ENCODE results near the gene PTGES3.

Gene PTGES3

DNA sequence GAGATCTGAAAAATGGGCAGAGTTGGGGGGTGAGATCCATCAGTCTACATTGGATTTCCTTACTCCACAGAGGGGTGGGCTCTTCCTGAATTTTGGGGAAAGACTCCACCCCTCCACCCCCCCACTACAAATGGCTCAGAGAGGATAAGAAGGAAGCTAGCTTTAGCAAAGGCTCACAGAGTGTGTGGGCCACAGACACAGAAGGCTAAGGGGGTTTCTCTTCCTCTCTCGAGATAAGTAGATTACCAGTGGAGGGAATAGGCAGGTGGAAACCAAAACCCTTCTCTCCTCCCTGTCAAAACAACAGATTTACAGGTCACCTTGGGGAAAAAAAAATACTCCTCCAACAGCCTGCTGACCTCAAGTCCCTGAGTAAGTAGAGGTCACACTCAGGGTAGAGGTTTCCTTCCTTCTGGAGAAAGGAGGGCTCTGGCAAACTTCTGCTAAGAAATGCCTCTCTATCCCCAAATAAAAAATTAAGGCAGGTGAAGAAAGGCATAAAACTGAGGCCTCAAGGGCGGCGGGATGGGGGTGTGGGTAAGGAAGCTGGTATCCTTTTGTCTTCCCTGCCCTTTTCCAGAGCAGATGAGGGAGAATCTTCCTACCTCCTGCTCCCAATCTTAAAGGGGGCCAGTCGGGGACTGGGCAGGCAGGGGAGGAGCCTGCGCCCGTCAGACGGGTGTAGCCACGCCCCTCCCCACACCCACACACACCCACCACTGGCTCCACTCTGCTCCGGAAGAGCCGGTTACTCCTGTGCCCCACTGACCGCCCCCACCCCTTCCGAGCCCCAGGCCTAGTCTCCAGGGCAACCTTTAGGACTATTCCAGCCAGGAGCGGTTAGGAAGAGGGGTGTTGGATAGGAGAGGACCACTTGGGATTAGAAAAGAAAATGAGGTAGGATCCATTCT lies 56.0 kb downstream of the PTGES3 start (continued):
- TF ChIP-seq, protein P1, sequence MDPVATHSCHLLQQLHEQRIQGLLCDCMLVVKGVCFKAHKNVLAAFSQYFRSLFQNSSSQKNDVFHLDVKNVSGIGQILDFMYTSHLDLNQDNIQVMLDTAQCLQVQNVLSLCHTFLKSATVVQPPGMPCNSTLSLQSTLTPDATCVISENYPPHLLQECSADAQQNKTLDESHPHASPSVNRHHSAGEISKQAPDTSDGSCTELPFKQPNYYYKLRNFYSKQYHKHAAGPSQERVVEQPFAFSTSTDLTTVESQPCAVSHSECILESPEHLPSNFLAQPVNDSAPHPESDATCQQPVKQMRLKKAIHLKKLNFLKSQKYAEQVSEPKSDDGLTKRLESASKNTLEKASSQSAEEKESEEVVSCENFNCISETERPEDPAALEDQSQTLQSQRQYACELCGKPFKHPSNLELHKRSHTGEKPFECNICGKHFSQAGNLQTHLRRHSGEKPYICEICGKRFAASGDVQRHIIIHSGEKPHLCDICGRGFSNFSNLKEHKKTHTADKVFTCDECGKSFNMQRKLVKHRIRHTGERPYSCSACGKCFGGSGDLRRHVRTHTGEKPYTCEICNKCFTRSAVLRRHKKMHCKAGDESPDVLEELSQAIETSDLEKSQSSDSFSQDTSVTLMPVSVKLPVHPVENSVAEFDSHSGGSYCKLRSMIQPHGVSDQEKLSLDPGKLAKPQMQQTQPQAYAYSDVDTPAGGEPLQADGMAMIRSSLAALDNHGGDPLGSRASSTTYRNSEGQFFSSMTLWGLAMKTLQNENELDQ (tag by site-specific recombination; IDR thresholded peaks at IDR 0.05; ENCODE audit: low read depth) = no peak
- TF ChIP-seq ZFP3 (tag by site-specific recombination; IDR thresholded peaks at IDR 0.05; ENCODE audit: low read depth) = no peak
- TF ChIP-seq ZNF777 (tag by site-specific recombination; IDR thresholded peaks at IDR 0.05; ENCODE audit: borderline replicate concordance) = no peak
- TF ChIP-seq ZNF560 (tag by site-specific recombination; IDR thresholded peaks at IDR 0.05; ENCODE audit: borderline replicate concordance) = no peak
- TF ChIP-seq ZNF555 (tag by site-specific recombination; conservative IDR thresholded peaks at IDR 0.05) = no peak
- TF ChIP-seq ZNF19 (tag by site-specific recombination; IDR thresholded peaks at IDR 0.05; ENCODE audit: low read depth) = no peak
- TF ChIP-seq ZNF169 (tag by site-specific recombination; IDR thresholded peaks at IDR 0.05) = no peak
- 0 out of 2 replicates have a peak, but pooled peaks have one; percentile 31 for TF ChIP-seq KLF8 (tag by site-specific recombination; IDR thresholded peaks at IDR 0.05)
- TF ChIP-seq ZNF133 (tag by site-specific recombination; IDR thresholded peaks at IDR 0.05) = no peak

GRCh38 chr12:56630180-56630632 lies 57.9 kb downstream of the PTGES3 start, which contains the start of gene BAZ2A:
BAZ2A (minus strand) TSS chr12:56630326; CDS start chr12:56617530, 12,796 bp downstream.
- Histone ChIP-seq H3K9me3 (ENCODE audit: control insufficient read depth, insufficient read depth, low read depth, low read length) (no peaks in the 10 kb centered on the region), H3K4me3 (ENCODE audit: low read depth, low read length) (peak within 1 kb of the TSS; percentile 95), H3K27ac (ENCODE audit: extremely low read depth, low read depth, low read length) (peak within 1 kb of the TSS; percentile 88), H3K36me3 (ENCODE audit: control insufficient read depth in 2 of 2, insufficient read depth in 1 of 2, low read length in 2 of 2) (peaks cover 7 to 14% of the 10 kb centered on the region in 2 experiments; a peak in 2 of 3 replicates), H3K4me1 (ENCODE audit: control insufficient read depth, insufficient read depth, low read length) (peaks cover 28% of the 10 kb centered on the region)
- CTCF ChIA-PET = interaction anchor here (0.5 to 1.9 kb wide), 5 partner anchors 24 to 462 kb away, joined by 3 to 10 read pairs (median 4); no protein-coding TSS in a partner anchor
- POLR2A ChIA-PET = interaction anchor here (1.1 kb wide), 1 partner anchor 9 kb away, joined by 3 read pairs; no protein-coding TSS in a partner anchor
- TF ChIP-seq SCRT1 (tag by site-specific recombination; IDR thresholded peaks at IDR 0.05; ENCODE audit: borderline replicate concordance) = no peak
- peak; percentile 41; the same call in 1 of the 2 replicates for TF ChIP-seq YY2 (tag by site-specific recombination; IDR thresholded peaks at IDR 0.05)
- TF ChIP-seq ZNF707 (tag by site-specific recombination; IDR thresholded peaks at IDR 0.05) = no peak
- no peak for TF ChIP-seq TCF7L2 (IDR thresholded peaks at IDR 0.05; ENCODE audit: borderline replicate concordance, low read depth, low read length)
- no peak for TF ChIP-seq ZNF138 (tag by site-specific recombination; IDR thresholded peaks at IDR 0.05; ENCODE audit: borderline replicate concordance)
- peak; percentile 89 for TF ChIP-seq ZNF501 (tag by site-specific recombination; IDR thresholded peaks at IDR 0.05)
- TF ChIP-seq, protein P2, sequence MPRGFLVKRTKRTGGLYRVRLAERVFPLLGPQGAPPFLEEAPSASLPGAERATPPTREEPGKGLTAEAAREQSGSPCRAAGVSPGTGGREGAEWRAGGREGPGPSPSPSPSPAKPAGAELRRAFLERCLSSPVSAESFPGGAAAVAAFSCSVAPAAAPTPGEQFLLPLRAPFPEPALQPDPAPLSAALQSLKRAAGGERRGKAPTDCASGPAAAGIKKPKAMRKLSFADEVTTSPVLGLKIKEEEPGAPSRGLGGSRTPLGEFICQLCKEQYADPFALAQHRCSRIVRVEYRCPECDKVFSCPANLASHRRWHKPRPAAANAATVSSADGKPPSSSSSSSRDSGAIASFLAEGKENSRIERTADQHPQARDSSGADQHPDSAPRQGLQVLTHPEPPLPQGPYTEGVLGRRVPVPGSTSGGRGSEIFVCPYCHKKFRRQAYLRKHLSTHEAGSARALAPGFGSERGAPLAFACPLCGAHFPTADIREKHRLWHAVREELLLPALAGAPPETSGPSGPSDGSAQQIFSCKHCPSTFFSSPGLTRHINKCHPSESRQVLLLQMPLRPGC (tag by site-specific recombination; IDR thresholded peaks at IDR 0.05) = peak; percentile 69
- TF ChIP-seq, protein P3, sequence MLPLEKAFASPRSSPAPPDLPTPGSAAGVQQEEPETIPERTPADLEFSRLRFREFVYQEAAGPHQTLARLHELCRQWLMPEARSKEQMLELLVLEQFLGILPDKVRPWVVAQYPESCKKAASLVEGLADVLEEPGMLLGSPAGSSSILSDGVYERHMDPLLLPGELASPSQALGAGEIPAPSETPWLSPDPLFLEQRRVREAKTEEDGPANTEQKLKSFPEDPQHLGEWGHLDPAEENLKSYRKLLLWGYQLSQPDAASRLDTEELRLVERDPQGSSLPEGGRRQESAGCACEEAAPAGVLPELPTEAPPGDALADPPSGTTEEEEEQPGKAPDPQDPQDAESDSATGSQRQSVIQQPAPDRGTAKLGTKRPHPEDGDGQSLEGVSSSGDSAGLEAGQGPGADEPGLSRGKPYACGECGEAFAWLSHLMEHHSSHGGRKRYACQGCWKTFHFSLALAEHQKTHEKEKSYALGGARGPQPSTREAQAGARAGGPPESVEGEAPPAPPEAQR (tag by site-specific recombination; IDR thresholded peaks at IDR 0.05) = no peak
- TF ChIP-seq ZNF140 (tag by site-specific recombination; IDR thresholded peaks at IDR 0.05) = no peak
- no peak for TF ChIP-seq FEZF1 (tag by site-specific recombination; IDR thresholded peaks at IDR 0.05)
- TF ChIP-seq ZNF776 (tag by site-specific recombination; IDR thresholded peaks at IDR 0.05; ENCODE audit: borderline replicate concordance) = no peak
- no peak for TF ChIP-seq ZNF747 (tag by site-specific recombination; IDR thresholded peaks at IDR 0.05)
- TF ChIP-seq HOXA7 (CRISPR knock-in tag; IDR thresholded peaks at IDR 0.05; ENCODE audit: borderline replicate concordance) = no peak
- no peak for TF ChIP-seq ZNF701 (tag by site-specific recombination; IDR thresholded peaks at IDR 0.05)
- TF ChIP-seq, protein P4, sequence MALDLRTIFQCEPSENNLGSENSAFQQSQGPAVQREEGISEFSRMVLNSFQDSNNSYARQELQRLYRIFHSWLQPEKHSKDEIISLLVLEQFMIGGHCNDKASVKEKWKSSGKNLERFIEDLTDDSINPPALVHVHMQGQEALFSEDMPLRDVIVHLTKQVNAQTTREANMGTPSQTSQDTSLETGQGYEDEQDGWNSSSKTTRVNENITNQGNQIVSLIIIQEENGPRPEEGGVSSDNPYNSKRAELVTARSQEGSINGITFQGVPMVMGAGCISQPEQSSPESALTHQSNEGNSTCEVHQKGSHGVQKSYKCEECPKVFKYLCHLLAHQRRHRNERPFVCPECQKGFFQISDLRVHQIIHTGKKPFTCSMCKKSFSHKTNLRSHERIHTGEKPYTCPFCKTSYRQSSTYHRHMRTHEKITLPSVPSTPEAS (tag by site-specific recombination; IDR thresholded peaks at IDR 0.05) = no peak
- no peak for TF ChIP-seq ZNF645 (tag by site-specific recombination; IDR thresholded peaks at IDR 0.05)
- no peak for TF ChIP-seq MZF1 (tag by site-specific recombination; IDR thresholded peaks at IDR 0.05; ENCODE audit: borderline replicate concordance)
